Measurements from ENCODE around the gene RBP3.

Gene RBP3

GRCh38 chr10:47359626-47360418, 11.7 kb downstream of the RBP3 start:
- no peak for DNase-seq

GRCh38 chr10:47360419-47361040, 12.4 kb downstream of the RBP3 start:
- DNase-seq, result no peak

GRCh38 chr10:47361293-47361692, 13.1 kb downstream of the RBP3 start:
- no peak for DNase-seq

GRCh38 chr10:47362199-47362598, 14.0 kb downstream of the RBP3 start:
- no peak for DNase-seq

- no peak for DNase-seq
Measured at GRCh38 chr10:47363781-47364180, 15.6 kb downstream of the RBP3 start.

GRCh38 chr10:47364366-47364765, 16.2 kb downstream of the RBP3 start:
- no peak for DNase-seq

GRCh38 chr10:47364911-47365310, 16.7 kb downstream of the RBP3 start:
- no peak for DNase-seq

- no peak for DNase-seq
Measured at GRCh38 chr10:47365431-47366180, 17.4 kb downstream of the RBP3 start.

GRCh38 chr10:47366181-47366631, 18.0 kb downstream of the RBP3 start:
- no peak for DNase-seq

- DNase-seq, result no peak
Measured at GRCh38 chr10:47366731-47367460, 18.7 kb downstream of the RBP3 start.

- no peak for DNase-seq
Measured at GRCh38 chr10:47367646-47368045, 19.5 kb downstream of the RBP3 start.

- no peak for DNase-seq
Measured at GRCh38 chr10:47368431-47369180, 20.4 kb downstream of the RBP3 start.

- no peak for DNase-seq
Measured at GRCh38 chr10:47369251-47369894, 21.2 kb downstream of the RBP3 start.

- DNase-seq, result no peak
Measured at GRCh38 chr10:47370015-47370767, 22.0 kb downstream of the RBP3 start.

- DNase-seq, result no peak
Measured at GRCh38 chr10:47370878-47371277, 22.7 kb downstream of the RBP3 start.

GRCh38 chr10:47371629-47372485, 23.7 kb downstream of the RBP3 start:
- DNase-seq, result no peak

GRCh38 chr10:47372726-47373125, 24.6 kb downstream of the RBP3 start:
- DNase-seq, result no peak

- DNase-seq, result no peak
Measured at GRCh38 chr10:47374611-47375536, 26.7 kb downstream of the RBP3 start.

Data from GF-D8 (cell line).